ENCODE data around the gene YWHAE.

DNA sequence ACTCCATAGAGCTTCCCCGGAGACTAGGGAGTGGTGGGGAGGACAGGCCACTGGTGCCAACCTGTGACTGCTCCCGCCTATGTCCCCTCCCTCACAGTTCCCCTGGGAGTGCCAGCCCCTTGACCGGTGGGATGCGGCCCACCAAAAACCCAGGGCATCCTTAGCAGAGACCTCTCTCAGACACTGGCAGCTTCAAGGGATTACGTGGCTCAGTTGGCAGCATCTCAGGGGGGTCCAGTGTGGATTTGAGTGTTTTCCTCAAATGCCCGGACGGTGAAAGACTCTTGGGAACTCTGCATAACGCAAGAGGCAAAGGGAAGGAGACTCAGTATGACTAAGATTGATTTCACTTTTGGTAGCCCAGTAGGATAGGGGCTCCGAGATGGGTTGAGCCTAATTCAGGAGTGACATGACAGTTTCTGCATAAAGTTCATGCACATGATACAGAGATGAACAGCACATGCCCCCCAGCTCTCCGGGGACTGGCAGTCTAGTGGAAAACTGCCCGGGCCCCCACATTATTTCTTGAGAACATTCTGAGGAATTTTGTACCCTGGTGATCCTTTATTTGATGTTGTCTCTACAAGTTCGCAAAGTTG is 70.2 kb downstream of the YWHAE start:
- TF ChIP-seq, protein P1, sequence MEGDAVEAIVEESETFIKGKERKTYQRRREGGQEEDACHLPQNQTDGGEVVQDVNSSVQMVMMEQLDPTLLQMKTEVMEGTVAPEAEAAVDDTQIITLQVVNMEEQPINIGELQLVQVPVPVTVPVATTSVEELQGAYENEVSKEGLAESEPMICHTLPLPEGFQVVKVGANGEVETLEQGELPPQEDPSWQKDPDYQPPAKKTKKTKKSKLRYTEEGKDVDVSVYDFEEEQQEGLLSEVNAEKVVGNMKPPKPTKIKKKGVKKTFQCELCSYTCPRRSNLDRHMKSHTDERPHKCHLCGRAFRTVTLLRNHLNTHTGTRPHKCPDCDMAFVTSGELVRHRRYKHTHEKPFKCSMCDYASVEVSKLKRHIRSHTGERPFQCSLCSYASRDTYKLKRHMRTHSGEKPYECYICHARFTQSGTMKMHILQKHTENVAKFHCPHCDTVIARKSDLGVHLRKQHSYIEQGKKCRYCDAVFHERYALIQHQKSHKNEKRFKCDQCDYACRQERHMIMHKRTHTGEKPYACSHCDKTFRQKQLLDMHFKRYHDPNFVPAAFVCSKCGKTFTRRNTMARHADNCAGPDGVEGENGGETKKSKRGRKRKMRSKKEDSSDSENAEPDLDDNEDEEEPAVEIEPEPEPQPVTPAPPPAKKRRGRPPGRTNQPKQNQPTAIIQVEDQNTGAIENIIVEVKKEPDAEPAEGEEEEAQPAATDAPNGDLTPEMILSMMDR (conservative IDR thresholded peaks at IDR 0.05; ENCODE audit: low read depth, low read length) = no peak
- TF ChIP-seq EZH2 (IDR thresholded peaks at IDR 0.05; ENCODE audit: low read length, unreplicated experiment) = no peak
- TF ChIP-seq EZH2phosphoT487 (IDR thresholded peaks at IDR 0.05; ENCODE audit: borderline replicate concordance, low read length) = no peak

All from PC-3 (cell line).